HepG2 (cell line): ENCODE results near the gene TKFC. TPM values are rescaled to one million over a fixed set of nuclear protein-coding genes. Genes with fewer than 3 reads are reported as not detected.

Source experiments
- ARID2 ChIP-seq: sonication (generic); formaldehyde crosslinking; IDR thresholded peaks from 2 replicates; pipeline ENCODE4 v1.8.1; 2022; ENCODE audit warnings: mild to moderate bottlenecking, missing genetic modification reagents, borderline replicate concordance
- KLF12 ChIP-seq: sonication (generic); formaldehyde crosslinking; IDR thresholded peaks from 2 replicates; pipeline ENCODE4 v1.4.0; 2020; ENCODE audit warnings: missing genetic modification reagents, borderline replicate concordance
- LRRFIP1 ChIP-seq: sonication (generic); formaldehyde crosslinking; conservative IDR thresholded peaks from 2 replicates; pipeline ENCODE4 v1.4.0; 2020; ENCODE audit warnings: missing genetic modification reagents
- MAFG ChIP-seq: sonication (generic); formaldehyde crosslinking; IDR thresholded peaks from 2 replicates; pipeline ENCODE4 v1.5.1; 2020; ENCODE audit warnings: mild to moderate bottlenecking, missing genetic modification reagents
- NCOA2 ChIP-seq: sonication (generic); formaldehyde crosslinking; IDR thresholded peaks from 2 replicates; pipeline ENCODE4 v1.8.0; 2022; ENCODE audit warnings: inconsistent platforms
- NCOR1 ChIP-seq: fragments of 200-600 bp; sonication (generic); IDR thresholded peaks from 2 replicates; pipeline ENCODE4 v1.7.0; 2017; ENCODE audit warnings: antibody characterized with exemption, low read length, borderline replicate concordance
- NFYC ChIP-seq: IDR thresholded peaks from 2 replicates; pipeline ENCODE4 v1.6.1; 2016; ENCODE audit warnings: missing genetic modification reagents, missing compliant biosample characterization
- TERF1 ChIP-seq: sonication (generic); formaldehyde crosslinking; IDR thresholded peaks from 2 replicates; pipeline ENCODE4 v1.8.0; 2022; ENCODE audit warnings: mild to moderate bottlenecking, missing genetic modification reagents, moderate library complexity
- ZFP90 ChIP-seq: sonication (generic); formaldehyde crosslinking; IDR thresholded peaks from 2 replicates; pipeline ENCODE4 v1.8.0; 2022; ENCODE audit warnings: missing genetic modification reagents, mild to moderate bottlenecking, inconsistent platforms, borderline replicate concordance
- ZNF274 ChIP-seq: sonication (generic); formaldehyde crosslinking; IDR thresholded peaks from 2 replicates; pipeline ENCODE4 v1.5.1; 2020; ENCODE audit warnings: mild to moderate bottlenecking, missing genetic modification reagents
- ZNF407 ChIP-seq: sonication (generic); formaldehyde crosslinking; IDR thresholded peaks from one replicate; pipeline ENCODE4 v1.5.1; 2020; ENCODE audit warnings: mild to moderate bottlenecking, missing genetic modification reagents; ENCODE audit errors: not compliant biosample characterization
- ZNF431 ChIP-seq: sonication (generic); formaldehyde crosslinking; IDR thresholded peaks from 2 replicates; pipeline ENCODE4 v1.9.0; 2022; ENCODE audit warnings: missing genetic modification reagents, low read depth, mild to moderate bottlenecking, borderline replicate concordance
- ZNF660 ChIP-seq: sonication (generic); formaldehyde crosslinking; IDR thresholded peaks from 2 replicates; pipeline ENCODE4 v1.5.1; 2020; ENCODE audit warnings: mild to moderate bottlenecking, low read depth, missing genetic modification reagents, borderline replicate concordance
- polyA plus RNA-seq, 8 experiments: library from polyadenylated mRNA; depleted of rRNA in 3 of 8; stranded (reverse) in 7 of 8; unstranded in 1 of 8; fragments of >200 nt; fragmentation: Illumina TruSeq in 4 of 8; extraction: Trizol in 4 of 8; gene quantifications; 2 replicates each; pipeline versions ENCODE4 v1.2.1 to v1.2.3, GENCODE V29; 2011 to 2016; ENCODE audit warnings: low read depth in 4 of 8, missing spikeins in 1 of 8, mixed read lengths in 1 of 8; ENCODE audit not compliant: insufficient read depth in 1 of 8
- total RNA-seq, 5 experiments: library from RNA; depleted of rRNA; stranded (reverse); fragments of >200 nt; fragmentation: Illumina TruSeq; extraction: Trizol; gene quantifications; 2 replicates each; pipeline ENCODE4 v1.2.3, GENCODE V29; 2016; ENCODE audit warnings: low read depth in 1 of 5
- TF ChIP-seq, protein P1 (sequence below): sonication (generic); formaldehyde crosslinking; IDR thresholded peaks from 2 replicates; pipeline ENCODE4 v1.8.0; 2022; ENCODE audit warnings: missing genetic modification reagents, mild to moderate bottlenecking, moderate library complexity, borderline replicate concordance

The TKFC gene
- total and polyA plus RNA-seq, 2 of the 13 experiments (the other 11 are each of a cell fraction or from before 2014, with no cell fraction given): 147 to 197 TPM

DNA sequence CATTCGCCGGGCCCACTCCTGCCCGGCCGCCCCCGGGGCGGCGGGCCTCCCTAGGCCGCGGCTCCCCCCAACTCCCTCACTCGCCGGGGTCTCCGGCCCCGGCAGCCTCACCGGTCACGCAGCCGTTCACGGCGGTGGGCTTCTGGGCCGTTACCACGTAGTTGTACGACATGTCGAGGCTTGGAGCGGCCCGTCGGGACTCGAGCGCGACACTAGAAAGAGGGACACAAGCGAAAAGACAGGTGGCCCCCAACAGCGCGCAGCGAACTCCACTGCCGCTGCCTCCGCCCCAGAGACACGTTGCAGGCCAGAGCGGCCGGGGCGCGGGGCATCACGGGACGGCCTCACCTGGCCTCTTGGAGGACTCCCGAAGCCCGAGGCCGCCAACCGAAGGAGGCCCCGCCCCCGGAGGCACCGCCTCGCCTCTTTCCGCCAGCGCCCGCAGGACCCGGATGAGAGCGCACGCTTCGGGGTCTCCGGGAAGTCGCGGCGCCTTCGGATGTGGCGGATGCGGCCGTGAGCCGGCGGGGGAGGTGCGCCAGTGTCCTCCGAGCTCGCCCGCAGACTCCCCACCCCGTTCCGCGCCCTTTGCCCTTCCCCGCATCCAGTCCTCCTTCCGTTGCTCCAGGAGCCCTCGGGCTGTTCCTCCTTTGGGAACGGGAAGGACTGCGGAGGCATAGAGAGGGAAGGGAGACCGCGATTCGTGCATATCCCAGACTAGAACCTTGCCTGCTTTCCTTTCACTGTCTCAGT, at the start of gene TKFC, which contains the start of gene DDB1 (continued):
- no peak; the same call in 1 of the 2 replicates for TF ChIP-seq NCOR1
- TF ChIP-seq ZNF660 (CRISPR knock-in tag): no peak
- TF ChIP-seq KLF12: peak; percentile 58; the same call in 1 of the 2 replicates
- TF ChIP-seq, protein P1, sequence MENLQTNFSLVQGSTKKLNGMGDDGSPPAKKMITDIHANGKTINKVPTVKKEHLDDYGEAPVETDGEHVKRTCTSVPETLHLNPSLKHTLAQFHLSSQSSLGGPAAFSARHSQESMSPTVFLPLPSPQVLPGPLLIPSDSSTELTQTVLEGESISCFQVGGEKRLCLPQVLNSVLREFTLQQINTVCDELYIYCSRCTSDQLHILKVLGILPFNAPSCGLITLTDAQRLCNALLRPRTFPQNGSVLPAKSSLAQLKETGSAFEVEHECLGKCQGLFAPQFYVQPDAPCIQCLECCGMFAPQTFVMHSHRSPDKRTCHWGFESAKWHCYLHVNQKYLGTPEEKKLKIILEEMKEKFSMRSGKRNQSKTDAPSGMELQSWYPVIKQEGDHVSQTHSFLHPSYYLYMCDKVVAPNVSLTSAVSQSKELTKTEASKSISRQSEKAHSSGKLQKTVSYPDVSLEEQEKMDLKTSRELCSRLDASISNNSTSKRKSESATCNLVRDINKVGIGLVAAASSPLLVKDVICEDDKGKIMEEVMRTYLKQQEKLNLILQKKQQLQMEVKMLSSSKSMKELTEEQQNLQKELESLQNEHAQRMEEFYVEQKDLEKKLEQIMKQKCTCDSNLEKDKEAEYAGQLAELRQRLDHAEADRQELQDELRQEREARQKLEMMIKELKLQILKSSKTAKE (CRISPR knock-in tag): peak; percentile 18; the same call in 1 of the 2 replicates
- peak; percentile 81 for TF ChIP-seq ZNF274 (CRISPR knock-in tag)
- TF ChIP-seq ZFP90 (CRISPR knock-in tag): no peak
- no peak for TF ChIP-seq TERF1 (CRISPR knock-in tag)
- no peak for TF ChIP-seq MAFG (CRISPR knock-in tag)
- peak; percentile 66; the same call in 1 of the 2 replicates for TF ChIP-seq ZNF431 (CRISPR knock-in tag)
- TF ChIP-seq ARID2 (CRISPR knock-in tag): peak; percentile 80; the same call in 1 of the 2 replicates
- TF ChIP-seq LRRFIP1: no peak
- peak; percentile 58 for TF ChIP-seq NFYC
- no peak for TF ChIP-seq NCOA2
- peak; percentile 93 for TF ChIP-seq ZNF407 (CRISPR knock-in tag)
